ENCODE data around the gene LYL1. TPM values are rescaled to one million over a fixed set of nuclear protein-coding genes. Genes with fewer than 3 reads are reported as not detected.

Gene LYL1
- total and polyA plus RNA-seq, 2 of the 13 experiments (the other 11 are each of a cell fraction or from before 2014, with no cell fraction given): 0.75 to 0.92 TPM

GRCh38 chr19:13100841-13101589 lies 1.6 kb downstream of the LYL1 start (continued):
- TF ChIP-seq ARID4A (CRISPR knock-in tag; IDR thresholded peaks at IDR 0.05; ENCODE audit: borderline replicate concordance): no peak
- no peak for TF ChIP-seq GRHL1 (CRISPR knock-in tag; conservative IDR thresholded peaks at IDR 0.05)
- no peak for TF ChIP-seq ISX (CRISPR knock-in tag; conservative IDR thresholded peaks at IDR 0.05)
- no peak for TF ChIP-seq MTF2 (CRISPR knock-in tag; IDR thresholded peaks at IDR 0.05; ENCODE audit: borderline replicate concordance)
- no peak for TF ChIP-seq ZSCAN25 (CRISPR knock-in tag; IDR thresholded peaks at IDR 0.05)
- TF ChIP-seq ZNF501 (CRISPR knock-in tag; IDR thresholded peaks at IDR 0.05): no peak
- TF ChIP-seq ZNF878 (CRISPR knock-in tag; IDR thresholded peaks at IDR 0.05): no peak
- no peak for TF ChIP-seq POLR2A (IDR thresholded peaks at IDR 0.05; ENCODE audit: insufficient read depth in 1 of 2, low read depth in 2 of 2, low read length in 2 of 2)
- peak; percentile 52 for TF ChIP-seq STAG1 (CRISPR knock-in tag; IDR thresholded peaks at IDR 0.05)
- TF ChIP-seq ZNF143 (CRISPR knock-in tag; IDR thresholded peaks at IDR 0.05): no peak
- no peak for TF ChIP-seq HNF1B (CRISPR knock-in tag; IDR thresholded peaks at IDR 0.05)
- TF ChIP-seq NFIC (IDR thresholded peaks at IDR 0.05; ENCODE audit: low read length): no peak
- TF ChIP-seq HIC2 (CRISPR knock-in tag; IDR thresholded peaks at IDR 0.05; ENCODE audit: low read depth): no peak
- TF ChIP-seq HMGXB4 (CRISPR knock-in tag; IDR thresholded peaks at IDR 0.05; ENCODE audit: borderline replicate concordance in 1 of 2, low read depth in 1 of 2): no peak
